HUDEP-2 (cell line): Measurements from ENCODE around the gene SLC24A1.
A peak's percentile ranks its signal among the peaks of the same experiment; 100 is the strongest.

Experiments used
- DNase-seq, 76 experiments: peaks; one replicate each; lab custom pipeline; 2025; ENCODE audit not compliant: unreplicated experiment in 76 of 76; lab: John Stamatoyannopoulos, UW

The SLC24A1 gene

GRCh38 chr15:65621638-65622037, at the start of gene SLC24A1:
Gene SLC24A1 (plus strand): TSS chr15:65621938. CDS start chr15:65624081, 2,143 bp downstream.
- no peak for DNase-seq

- no peak for DNase-seq
These were observed 49.8 kb upstream of the SLC24A1 start for GRCh38 chr15:65571971-65572370.

GRCh38 chr15:65576664-65577063, 45.1 kb upstream of the SLC24A1 start:
- DNase-seq = no peak

DNA sequence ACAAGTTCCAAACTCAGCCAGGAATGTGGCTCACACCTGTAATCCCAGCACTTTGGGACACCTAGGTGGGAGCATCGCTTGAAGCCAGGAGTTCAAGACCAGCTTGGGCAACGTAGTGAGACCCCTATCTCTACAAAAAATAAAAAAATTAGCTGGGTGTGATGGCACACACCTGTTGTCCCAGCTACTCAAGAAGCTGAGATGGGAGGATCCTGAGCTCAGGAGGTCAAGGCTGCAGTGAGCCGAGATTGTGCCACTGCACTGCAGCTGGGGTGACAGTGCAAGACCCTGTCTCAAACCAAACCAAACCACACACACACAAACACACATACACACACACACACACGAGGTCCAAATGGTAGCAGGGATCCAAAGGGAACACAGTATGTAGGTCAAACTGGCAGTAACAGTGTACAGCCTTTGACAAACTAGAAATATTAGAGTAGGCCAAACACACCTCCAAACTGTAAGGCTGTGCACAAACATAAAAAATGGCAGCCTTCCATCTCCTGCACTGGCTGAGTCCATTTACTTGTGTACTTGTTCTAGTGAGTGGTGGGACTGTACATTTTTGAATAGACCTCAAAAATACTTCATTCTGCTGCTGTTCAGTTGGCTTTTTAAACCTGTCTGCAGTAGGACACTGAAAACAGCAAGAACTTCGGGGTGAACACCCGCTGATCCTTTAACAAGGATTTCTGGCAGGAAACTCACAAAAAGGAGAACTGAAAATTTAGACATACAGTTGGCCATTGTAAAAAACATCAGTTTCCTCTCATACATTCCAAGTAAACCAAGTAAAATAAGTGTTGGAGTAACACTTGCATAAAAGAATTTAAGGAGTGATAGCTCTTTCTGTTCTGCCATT, 44.4 kb upstream of the SLC24A1 start:
- no peak for DNase-seq

DNA sequence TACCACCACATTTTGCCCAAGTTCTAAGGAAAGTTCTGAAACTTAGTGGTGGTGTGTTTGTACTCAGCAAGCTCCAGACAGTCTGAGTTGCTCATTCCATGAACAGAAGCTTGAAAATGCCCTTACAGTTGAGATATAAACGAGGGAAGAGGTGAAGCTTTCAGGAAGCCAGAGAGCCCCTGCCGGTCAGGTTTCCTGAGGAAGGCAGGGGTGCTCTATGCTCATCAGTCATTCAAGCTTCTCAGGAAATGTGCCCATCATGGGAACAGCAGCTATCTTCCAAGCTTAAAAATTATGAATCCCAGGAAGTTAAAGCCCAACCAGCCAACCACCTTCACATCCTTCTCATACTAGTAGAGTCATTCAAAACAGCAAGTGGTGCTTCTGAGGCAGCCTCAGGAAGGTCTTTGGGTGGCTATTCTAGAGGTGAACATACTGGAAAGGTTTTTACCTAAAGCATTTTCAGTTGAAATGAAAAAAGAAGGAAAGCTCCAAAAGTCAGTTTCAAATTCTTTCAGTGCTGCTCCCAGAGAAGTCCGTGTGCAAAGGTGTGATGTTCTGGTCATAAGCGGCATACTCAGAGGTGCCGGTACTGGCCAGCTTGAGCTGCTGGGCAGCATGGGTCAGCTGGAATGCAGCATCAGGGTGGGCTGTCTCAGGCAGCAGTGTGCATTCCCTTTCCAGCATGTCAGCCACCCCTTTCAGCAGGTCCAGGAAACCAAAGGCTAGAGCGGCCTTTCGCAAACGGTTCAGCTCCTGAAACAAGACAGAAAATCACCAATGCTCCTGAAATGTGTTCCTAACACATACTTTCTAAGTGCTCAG, 42.6 kb upstream of the SLC24A1 start:
- DNase-seq = peak in 1 of 76 experiments; percentile 4

- no peak for DNase-seq
These were observed 42.0 kb upstream of the SLC24A1 start for GRCh38 chr15:65579762-65580161.

- no peak for DNase-seq
These were observed 41.5 kb upstream of the SLC24A1 start for GRCh38 chr15:65580287-65580686.

DNA sequence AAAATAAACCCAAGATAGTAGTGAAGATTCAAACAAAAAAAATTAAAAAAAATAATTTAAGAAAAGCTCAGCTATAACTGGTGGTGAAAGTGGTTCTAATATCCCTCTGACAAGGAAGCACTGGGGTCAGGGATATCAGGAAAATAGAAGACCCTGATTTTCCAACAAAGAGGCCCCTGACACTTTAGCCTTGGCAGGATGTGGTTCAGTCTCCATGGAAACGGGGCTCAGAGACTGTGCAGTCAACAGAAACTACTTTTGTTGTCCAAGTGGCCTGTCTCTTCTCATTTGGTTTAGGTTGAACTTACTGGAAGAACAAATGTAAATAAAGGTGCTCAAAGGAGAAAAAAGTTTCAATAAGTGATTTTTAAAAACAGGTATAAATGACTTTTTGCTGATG, 38.0 kb upstream of the SLC24A1 start:
- no peak for DNase-seq

GRCh38 chr15:65584241-65584640, 37.5 kb upstream of the SLC24A1 start:
- DNase-seq = no peak

- no peak for DNase-seq
These were observed 34.6 kb upstream of the SLC24A1 start for GRCh38 chr15:65587094-65587493.

DNA sequence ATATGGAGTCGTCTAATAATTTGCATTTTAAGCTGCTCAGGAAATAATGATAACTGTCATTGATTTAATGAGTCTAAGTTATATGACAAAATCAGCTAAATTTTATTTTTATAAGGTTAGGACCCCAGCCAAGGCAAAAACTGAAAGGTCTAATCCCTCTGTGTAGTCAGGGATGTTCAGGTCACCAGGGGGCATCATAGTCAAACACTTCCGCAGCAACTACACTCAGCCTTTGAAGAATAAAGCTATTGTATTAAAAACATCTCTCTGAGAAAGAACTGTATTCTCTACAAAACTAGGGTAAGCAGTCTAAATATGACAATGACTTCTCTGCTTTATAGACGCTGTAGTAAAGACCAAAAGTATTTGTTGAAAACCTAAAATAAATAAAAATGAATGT, 25.8 kb upstream of the SLC24A1 start:
- DNase-seq = peak in 3 of 76 experiments; percentile 13 to 21 (median 17)

- no peak for DNase-seq
These were observed 23.3 kb upstream of the SLC24A1 start for GRCh38 chr15:65598468-65598867.

GRCh38 chr15:65599677-65600076, 22.1 kb upstream of the SLC24A1 start:
- DNase-seq = no peak

DNA sequence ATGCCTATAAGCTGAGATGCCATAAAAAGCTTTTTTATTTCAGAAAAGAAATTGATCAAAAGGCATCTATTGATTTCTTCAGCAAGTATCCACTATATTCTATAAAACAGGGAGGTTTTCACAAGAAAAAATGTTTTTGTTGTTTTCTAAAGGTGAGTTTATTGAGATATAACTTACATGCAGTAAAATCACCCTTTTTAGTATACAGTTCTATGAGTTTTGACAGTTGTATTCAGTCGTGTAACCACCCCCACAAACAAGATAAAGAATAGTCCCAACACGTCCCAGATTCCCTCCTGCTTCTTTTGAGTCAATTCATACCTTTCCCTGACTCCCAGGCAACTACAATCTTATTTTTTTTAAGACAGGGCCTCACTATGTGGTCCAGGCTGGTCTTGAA, 18.6 kb upstream of the SLC24A1 start:
- no peak for DNase-seq

GRCh38 chr15:65603559-65603958, 18.2 kb upstream of the SLC24A1 start:
- DNase-seq = no peak

GRCh38 chr15:65610871-65611718, 10.6 kb upstream of the SLC24A1 start, which contains the start of gene INTS14:
Gene INTS14 (minus strand): TSS chr15:65611131. CDS start chr15:65607380, 3,751 bp downstream.
- DNase-seq = peak; percentile 19 to 97 (median 92)

DNA sequence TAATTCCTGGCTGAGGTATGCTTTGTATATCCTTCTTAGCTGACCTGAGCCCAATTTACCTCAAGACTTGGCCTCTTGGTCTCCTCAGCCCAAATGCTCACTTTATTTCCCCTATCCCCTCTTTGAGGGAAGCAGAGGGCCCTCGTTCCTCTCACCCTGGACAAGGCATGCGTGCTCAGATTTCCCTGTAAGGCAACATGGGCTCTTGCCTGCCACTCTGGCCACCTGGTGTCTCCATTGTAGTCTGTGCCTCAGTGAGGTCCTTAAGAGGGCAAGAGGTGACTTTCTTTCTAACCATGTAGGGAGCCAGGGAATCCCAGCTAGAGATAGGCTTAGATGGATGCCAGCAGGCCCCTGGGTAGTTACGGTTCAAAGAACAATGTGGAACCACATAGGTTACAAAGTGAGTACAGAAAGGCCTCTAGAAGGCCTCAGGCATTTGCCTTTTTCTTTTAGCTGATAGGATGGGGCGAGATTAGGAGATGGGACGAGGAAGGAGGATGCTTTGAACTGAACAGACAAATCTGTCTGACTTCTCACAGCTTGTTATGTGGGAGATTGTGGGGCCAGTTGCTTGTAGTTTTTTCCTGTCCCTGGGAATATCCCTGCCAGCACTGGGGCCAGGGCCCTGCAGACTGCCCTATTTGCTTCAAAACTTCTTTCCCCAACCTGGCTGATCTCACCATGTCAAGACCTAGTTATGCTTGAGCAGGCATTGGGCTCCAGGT, 9.7 kb upstream of the SLC24A1 start:
- DNase-seq = no peak

GRCh38 chr15:65612616-65612946, 9.2 kb upstream of the SLC24A1 start:
- no peak for DNase-seq

DNA sequence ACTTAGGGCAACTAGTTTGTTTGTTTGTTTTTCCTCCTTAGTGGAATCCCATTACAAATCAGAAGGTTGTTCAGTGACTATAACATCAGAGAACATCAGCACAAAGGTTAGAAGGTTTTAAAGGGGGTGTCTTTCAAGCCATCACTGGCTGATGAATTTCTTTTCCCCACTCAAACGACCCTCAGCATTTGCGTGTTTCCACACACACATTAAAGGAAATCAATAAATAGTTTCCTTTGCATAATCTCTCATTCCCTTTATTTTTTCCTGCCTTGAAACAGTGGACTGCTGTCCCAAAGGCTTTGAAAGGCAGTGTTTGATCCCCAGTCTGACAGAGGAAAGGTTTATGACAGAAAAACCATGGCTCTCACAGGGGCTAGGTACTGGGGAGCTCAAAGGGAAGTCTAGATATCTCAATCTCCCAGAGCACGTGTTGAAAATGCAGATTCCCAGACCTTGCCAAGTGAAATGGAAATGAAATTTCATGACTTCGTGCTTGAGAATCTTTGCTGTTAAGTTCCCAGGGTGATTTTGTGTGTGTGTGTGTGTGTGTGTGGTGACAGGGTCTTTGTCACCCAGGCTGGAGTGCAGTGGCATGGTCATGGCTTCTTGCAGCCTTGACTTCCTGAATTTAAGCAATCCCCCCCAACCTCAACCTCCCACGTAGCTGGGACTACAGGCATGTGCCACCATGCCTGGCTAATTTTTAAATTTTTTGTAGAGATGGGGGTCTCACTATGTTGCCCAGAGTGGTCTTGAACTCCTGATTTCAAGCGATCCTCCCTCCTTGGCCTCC, 8.6 kb upstream of the SLC24A1 start:
- no peak for DNase-seq
